NT2/D1 (cell line): ENCODE results near the gene RELB.

Experiments used
- SUZ12 ChIP-seq: IDR thresholded peaks from 2 replicates; pipeline ENCODE4 v1.6.1; 2011; ENCODE audit not compliant: insufficient read length, insufficient read depth; ENCODE audit errors: extremely low read depth
- YY1 ChIP-seq: IDR thresholded peaks from 2 replicates; pipeline ENCODE4 v1.6.1; 2011; ENCODE audit not compliant: insufficient read length, insufficient read depth
- ZNF274 ChIP-seq: IDR thresholded peaks from 2 replicates; pipeline ENCODE4 v1.6.1; 2011; ENCODE audit warnings: mild to moderate bottlenecking, low read depth, low read length

DNA sequence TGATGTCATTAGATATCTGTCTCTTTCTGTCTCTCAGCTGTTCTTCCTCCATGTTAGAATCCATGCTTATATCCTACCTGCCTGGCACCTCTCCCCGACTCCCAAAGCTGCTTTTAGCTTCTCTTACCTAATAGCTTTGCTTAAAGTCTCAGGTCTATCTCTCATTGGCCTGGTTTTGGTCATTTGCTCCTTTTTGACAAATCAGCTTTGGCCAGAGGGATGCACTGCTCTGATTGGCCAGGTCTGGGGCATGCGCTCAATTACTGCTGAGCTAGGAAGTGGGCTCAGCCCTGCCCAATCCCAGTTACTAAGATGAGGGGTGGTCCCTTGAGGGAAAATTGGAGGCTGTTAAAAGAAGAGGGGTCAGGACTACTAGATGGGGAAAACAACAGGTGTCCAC, 26.1 kb downstream of the RELB start:
- TF ChIP-seq ZNF274 = no peak
- TF ChIP-seq SUZ12 = no peak
- no peak for TF ChIP-seq YY1
